ENCODE measurements around the gene PDSS2.
"Not testable (repeated sequence)": the region's sequence is repeated elsewhere in the genome, so short reads cannot be mapped to it uniquely, and the experiment has no call there.

Gene PDSS2

GRCh38 chr6:107413966-107414645 lies 45.3 kb downstream of the PDSS2 start:
- DNase-seq = no peak

- no peak for DNase-seq
These were observed 48.2 kb downstream of the PDSS2 start for GRCh38 chr6:107411161-107411560.

- no peak for DNase-seq
These were observed 49.4 kb downstream of the PDSS2 start for GRCh38 chr6:107409942-107410341.

- no peak for DNase-seq
These were observed 50.6 kb downstream of the PDSS2 start for GRCh38 chr6:107408714-107409113.

- DNase-seq = no peak
These were observed 54.4 kb downstream of the PDSS2 start for GRCh38 chr6:107405002-107405401.

- no peak for DNase-seq
These were observed 56.8 kb downstream of the PDSS2 start for GRCh38 chr6:107402533-107402932.

- DNase-seq = no peak
These were observed 57.8 kb downstream of the PDSS2 start for GRCh38 chr6:107401573-107401972.

- DNase-seq = no peak
These were observed 58.7 kb downstream of the PDSS2 start for GRCh38 chr6:107400616-107401147.

GRCh38 chr6:107399935-107400334 lies 59.4 kb downstream of the PDSS2 start:
- no peak for DNase-seq

- no peak for DNase-seq
These were observed 61.4 kb downstream of the PDSS2 start for GRCh38 chr6:107398001-107398400.

- DNase-seq = no peak
These were observed 63.2 kb downstream of the PDSS2 start for GRCh38 chr6:107396211-107396610.

GRCh38 chr6:107392069-107392468 lies 67.3 kb downstream of the PDSS2 start:
- no peak for DNase-seq

GRCh38 chr6:107390685-107391435 lies 68.5 kb downstream of the PDSS2 start:
- no peak for DNase-seq

GRCh38 chr6:107390056-107390455 lies 69.3 kb downstream of the PDSS2 start:
- DNase-seq = no peak

- DNase-seq = no peak
These were observed 72.5 kb downstream of the PDSS2 start for GRCh38 chr6:107386904-107387303.

GRCh38 chr6:107386340-107386739 lies 73.0 kb downstream of the PDSS2 start:
- no peak for DNase-seq

GRCh38 chr6:107383705-107384104 lies 75.7 kb downstream of the PDSS2 start:
- DNase-seq = no peak

GRCh38 chr6:107374264-107374663 lies 85.1 kb downstream of the PDSS2 start:
- no peak for DNase-seq

GRCh38 chr6:107369493-107369892 lies 89.9 kb downstream of the PDSS2 start:
- no peak for DNase-seq

- DNase-seq = no peak
These were observed 90.9 kb downstream of the PDSS2 start for GRCh38 chr6:107368471-107368870.

- DNase-seq = not testable (repeated sequence)
These were observed 95.2 kb downstream of the PDSS2 start for GRCh38 chr6:107364173-107364572.

- DNase-seq = no peak
These were observed 97.4 kb downstream of the PDSS2 start for GRCh38 chr6:107361753-107362604.

- no peak for DNase-seq
These were observed 98.9 kb downstream of the PDSS2 start for GRCh38 chr6:107360476-107360875.
